C4-2B (cell line): ENCODE data around the gene SEMA4D.

Experiments used
- CTCF ChIP-seq: fragments of 450-650 bp; conservative IDR thresholded peaks from 2 replicates; pipeline ENCODE4 v1.5.1; 2017; ENCODE audit warnings: mild to moderate bottlenecking
- ZFX ChIP-seq: fragments of 450-650 bp; IDR thresholded peaks from 2 replicates; pipeline ENCODE4 v1.6.1; 2017

- TF ChIP-seq CTCF (no peak), ZFX (no peak)
Measured at GRCh38 chr9:89454498-89455355, 43.2 kb downstream of the SEMA4D start.
